Fibroblast of lung (primary cell): ENCODE results near the gene EFCAB3. TPM values are rescaled to one million over a fixed set of nuclear protein-coding genes. Genes with fewer than 3 reads are reported as not detected.

Experiments used
- polyA plus RNA-seq, 2 donors: library from polyadenylated mRNA; depleted of rRNA in 1 of 2; stranded (reverse) in 1 of 2; unstranded in 1 of 2; fragments of >200 nt; gene quantifications; 2 replicates each; pipeline ENCODE4 v1.2.1, GENCODE V29; 2011 to 2012; ENCODE audit warnings: missing spikeins in 1 of 2
- total RNA-seq: library from RNA; depleted of rRNA; stranded (reverse); fragments of >200 nt; gene quantifications from 2 replicates; pipeline ENCODE4 v1.2.1, GENCODE V29; 2014

Gene EFCAB3
- total and polyA plus RNA-seq, 2 donors (not counting 1 experiment from before 2014, with no cell fraction given) = not detected

Other genes starting within 250 kb of the EFCAB3 start
- gene METTL2A, start 43.3 kb downstream of the EFCAB3 start, total RNA-seq = 18.5 and 18.7 TPM in 2 replicates
- 17.5 and 19.1 TPM in 2 replicates for gene METTL2A, start 43.3 kb downstream of the EFCAB3 start, polyA plus RNA-seq
- gene TLK2, start 98.3 kb downstream of the EFCAB3 start, total RNA-seq = 47.5 and 63.9 TPM in 2 replicates
- gene TLK2, start 98.3 kb downstream of the EFCAB3 start, polyA plus RNA-seq = 51.6 and 55.5 TPM in 2 replicates
- gene MRC2, start 247.1 kb downstream of the EFCAB3 start, total RNA-seq = 164 and 246 TPM in 2 replicates
- gene MRC2, start 247.1 kb downstream of the EFCAB3 start, polyA plus RNA-seq = 48.2 and 98.7 TPM in 2 replicates